Vagina (tissue), 2 donors: ENCODE measurements around the gene WDR7.

Source experiments
- POLR2A ChIP-seq, 2 donors: fragments of 450-650 bp; IDR thresholded peaks; one replicate each; pipeline ENCODE4 v1.6.1; 2017; ENCODE audit warnings: antibody characterized with exemption in 2 of 2, mild to moderate bottlenecking in 2 of 2, moderate library complexity in 2 of 2
- POLR2AphosphoS5 ChIP-seq, 2 donors: sonication (generic); formaldehyde crosslinking; IDR thresholded peaks; one replicate each; pipeline ENCODE4 v1.9.0; 2017; ENCODE audit warnings: antibody characterized with exemption in 2 of 2, mild to moderate bottlenecking in 2 of 2, low read depth in 1 of 2; ENCODE audit not compliant: insufficient read depth in 1 of 2
- TF ChIP-seq, protein P1 (sequence below), 3 experiments: fragments of 450-650 bp in 2 of 3; fragments of 200-600 bp in 1 of 3; sonication (generic) in 1 of 3; IDR thresholded peaks; one replicate each; pipeline ENCODE4 v1.5.1; 2017 to 2019; ENCODE audit warnings: antibody characterized with exemption in 3 of 3, mild to moderate bottlenecking in 2 of 3, moderate library complexity in 2 of 3

DNA sequence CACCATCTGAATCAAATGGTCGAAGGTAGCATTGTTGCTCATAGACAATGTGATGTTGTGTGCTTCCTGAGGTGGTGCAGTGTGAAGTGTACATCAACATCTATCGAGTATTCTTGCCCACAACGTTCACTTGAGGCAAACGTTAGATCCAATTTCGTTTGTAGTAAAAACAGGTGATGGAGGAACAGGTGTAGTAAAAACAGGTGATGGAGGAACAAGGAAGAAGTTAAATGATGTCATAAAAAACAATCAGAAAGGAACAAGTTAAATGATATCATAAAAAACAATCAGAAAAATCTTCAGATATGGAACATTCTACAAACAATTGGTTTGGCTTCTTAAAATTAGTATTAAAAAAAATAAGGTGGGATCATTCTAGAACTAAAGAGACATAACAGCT is 11.3 kb downstream of the WDR7 start:
- TF ChIP-seq, protein P1, sequence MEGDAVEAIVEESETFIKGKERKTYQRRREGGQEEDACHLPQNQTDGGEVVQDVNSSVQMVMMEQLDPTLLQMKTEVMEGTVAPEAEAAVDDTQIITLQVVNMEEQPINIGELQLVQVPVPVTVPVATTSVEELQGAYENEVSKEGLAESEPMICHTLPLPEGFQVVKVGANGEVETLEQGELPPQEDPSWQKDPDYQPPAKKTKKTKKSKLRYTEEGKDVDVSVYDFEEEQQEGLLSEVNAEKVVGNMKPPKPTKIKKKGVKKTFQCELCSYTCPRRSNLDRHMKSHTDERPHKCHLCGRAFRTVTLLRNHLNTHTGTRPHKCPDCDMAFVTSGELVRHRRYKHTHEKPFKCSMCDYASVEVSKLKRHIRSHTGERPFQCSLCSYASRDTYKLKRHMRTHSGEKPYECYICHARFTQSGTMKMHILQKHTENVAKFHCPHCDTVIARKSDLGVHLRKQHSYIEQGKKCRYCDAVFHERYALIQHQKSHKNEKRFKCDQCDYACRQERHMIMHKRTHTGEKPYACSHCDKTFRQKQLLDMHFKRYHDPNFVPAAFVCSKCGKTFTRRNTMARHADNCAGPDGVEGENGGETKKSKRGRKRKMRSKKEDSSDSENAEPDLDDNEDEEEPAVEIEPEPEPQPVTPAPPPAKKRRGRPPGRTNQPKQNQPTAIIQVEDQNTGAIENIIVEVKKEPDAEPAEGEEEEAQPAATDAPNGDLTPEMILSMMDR (IDR thresholded peaks at IDR 0.05) = no peak
- TF ChIP-seq POLR2A (IDR thresholded peaks at IDR 0.05) = no peak
- no peak for TF ChIP-seq POLR2AphosphoS5 (IDR thresholded peaks at IDR 0.05; ENCODE audit: insufficient read depth in 1 of 2, low read depth in 1 of 2)
